ENCODE measurements around the gene CEMIP2. TPM values are rescaled to one million over a fixed set of nuclear protein-coding genes. Genes with fewer than 3 reads are reported as not detected.

CEMIP2 gene
- total and polyA plus RNA-seq, 4 donors = 18.8 to 123 (median 38.6) TPM

GRCh38 chr9:71781391-71781790 lies 13.1 kb upstream of the CEMIP2 start:
- Histone ChIP-seq H3K9ac (ENCODE audit: low read depth in 1 of 2, low read length in 2 of 2) (peak overlapping the region in 1 of 2 donors; percentile 20), H3K27ac (ENCODE audit: low read depth in 1 of 2, low read length in 2 of 2) (no peak overlapping the region), H3K36me3 (ENCODE audit: control insufficient read depth in 4 of 4, insufficient read depth in 3 of 4, low read depth in 1 of 4, low read length in 3 of 4) (no peaks in the 10 kb centered on the region), H3K4me1 (ENCODE audit: control insufficient read depth in 4 of 4, insufficient read depth in 4 of 4, low read length in 3 of 4) (no peaks in the 10 kb centered on the region), H3K9me3 (ENCODE audit: control insufficient read depth in 4 of 4, low read length in 3 of 4) (no peaks in the 10 kb centered on the region), H3K27me3 (ENCODE audit: control insufficient read depth in 4 of 4, insufficient read depth in 4 of 4, low read length in 3 of 4) (no peaks in the 10 kb centered on the region), H3K4me3 (ENCODE audit: low read depth in 1 of 3, low read length in 3 of 3) (no peak overlapping the region)
- DNase-seq (ENCODE audit: low spot score) = no peak
- no peak for TF ChIP-seq YY1 (IDR thresholded peaks at IDR 0.05)
- TF ChIP-seq, protein P1, sequence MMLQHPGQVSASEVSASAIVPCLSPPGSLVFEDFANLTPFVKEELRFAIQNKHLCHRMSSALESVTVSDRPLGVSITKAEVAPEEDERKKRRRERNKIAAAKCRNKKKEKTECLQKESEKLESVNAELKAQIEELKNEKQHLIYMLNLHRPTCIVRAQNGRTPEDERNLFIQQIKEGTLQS (IDR thresholded peaks at IDR 0.05) = no peak
- TF ChIP-seq SP1 (IDR thresholded peaks at IDR 0.05) = no peak
- TF ChIP-seq EGR1 (IDR thresholded peaks at IDR 0.05; ENCODE audit: low read depth in 2 of 2) = no peak
- TF ChIP-seq TAF1 (conservative IDR thresholded peaks at IDR 0.05) = no peak
- no peak for TF ChIP-seq GABPA (IDR thresholded peaks at IDR 0.05 in 1 of 2, conservative IDR thresholded peaks at IDR 0.05 in 1 of 2)
- no peak for TF ChIP-seq CTCF (IDR thresholded peaks at IDR 0.05; ENCODE audit: low read depth, low read length, missing input control)
- no peak for TF ChIP-seq RAD21 (IDR thresholded peaks at IDR 0.05)
- TF ChIP-seq NR2F2 (IDR thresholded peaks at IDR 0.05) = no peak
- no peak for TF ChIP-seq REST (IDR thresholded peaks at IDR 0.05)
- TF ChIP-seq ZBTB33 (IDR thresholded peaks at IDR 0.05) = no peak
- TF ChIP-seq MAX (IDR thresholded peaks at IDR 0.05) = no peak
- TF ChIP-seq HNF4A (conservative IDR thresholded peaks at IDR 0.05) = no peak
- no peak for TF ChIP-seq JUND (IDR thresholded peaks at IDR 0.05)
- no peak for TF ChIP-seq FOXA2 (IDR thresholded peaks at IDR 0.05)
- TF ChIP-seq FOXA1 (IDR thresholded peaks at IDR 0.05) = no peak

GRCh38 chr9:71780953-71781352 lies 12.6 kb upstream of the CEMIP2 start:
- H3K9me3 ChIP-seq (ENCODE audit: control insufficient read depth in 4 of 4, low read length in 3 of 4) = no peaks in the 10 kb centered on the region
- no peak overlapping the region for H3K27ac ChIP-seq (ENCODE audit: low read depth in 1 of 2, low read length in 2 of 2)
- 90% methylated on average over 3 of the region's 3 CpGs for WGBS
- no peaks in the 10 kb centered on the region for H3K27me3 ChIP-seq (ENCODE audit: control insufficient read depth in 4 of 4, insufficient read depth in 4 of 4, low read length in 3 of 4)
- DNase-seq (ENCODE audit: low spot score) = no peak
- no peak overlapping the region for H3K4me3 ChIP-seq (ENCODE audit: low read depth in 1 of 3, low read length in 3 of 3)
- no peaks in the 10 kb centered on the region for H3K36me3 ChIP-seq (ENCODE audit: control insufficient read depth in 4 of 4, insufficient read depth in 3 of 4, low read depth in 1 of 4, low read length in 3 of 4)
- H3K9ac ChIP-seq (ENCODE audit: low read depth in 1 of 2, low read length in 2 of 2) = peak overlapping the region in 1 of 2 donors; percentile 20
- H3K4me1 ChIP-seq (ENCODE audit: control insufficient read depth in 4 of 4, insufficient read depth in 4 of 4, low read length in 3 of 4) = no peaks in the 10 kb centered on the region
- no peak for TF ChIP-seq SP1 (IDR thresholded peaks at IDR 0.05)
- no peak for TF ChIP-seq YY1 (IDR thresholded peaks at IDR 0.05)
- no peak for TF ChIP-seq RXRA (IDR thresholded peaks at IDR 0.05)
- no peak for TF ChIP-seq ZBTB33 (IDR thresholded peaks at IDR 0.05)
- TF ChIP-seq FOXA2 (IDR thresholded peaks at IDR 0.05) = no peak
- TF ChIP-seq, protein P1 (IDR thresholded peaks at IDR 0.05) = no peak
- no peak for TF ChIP-seq JUND (IDR thresholded peaks at IDR 0.05)
- no peak for TF ChIP-seq NR2F2 (IDR thresholded peaks at IDR 0.05)
- TF ChIP-seq CTCF (IDR thresholded peaks at IDR 0.05; ENCODE audit: low read depth, low read length, missing input control) = no peak
- no peak for TF ChIP-seq HNF4A (conservative IDR thresholded peaks at IDR 0.05)

All from liver (tissue), 9 donors.